Heart right ventricle (tissue), 16 donors: ENCODE measurements around the gene POLD2. TPM values are rescaled to one million over a fixed set of nuclear protein-coding genes. Genes with fewer than 3 reads are reported as not detected.

Experiments
- ATAC-seq, 8 donors: fragments of 200-7000 bp; cut with Tn5 transposase; one replicate each; pipeline ENCODE4 v1.9.1; 2020; ENCODE audit warnings: mild to moderate bottlenecking in 8 of 8, moderate library complexity in 8 of 8, moderate number of reproducible peaks in 1 of 8
- DNase-seq, 2 donors: peaks; one replicate each; pipeline ENCODE4 v3.0.0-alpha.2; 2020
- H3K27ac ChIP-seq, 10 donors: fragments of 200-600 bp; sonication (generic) in 2 of 10; one replicate each; pipeline versions ENCODE4 v1.5.0 to v1.8.0; 2020 to 2022; ENCODE audit warnings: mild to moderate bottlenecking in 3 of 10
- H3K27me3 ChIP-seq, 7 donors: fragments of 200-600 bp; one replicate each; pipeline ENCODE4 v1.8.0; 2021 to 2022; ENCODE audit warnings: mild to moderate bottlenecking in 2 of 7
- H3K36me3 ChIP-seq, 9 donors: fragments of 200-600 bp; sonication (generic) in 1 of 9; one replicate each; pipeline versions ENCODE4 v1.5.0 to v1.8.0; 2020 to 2022; ENCODE audit warnings: mild to moderate bottlenecking in 2 of 9
- H3K4me1 ChIP-seq, 9 donors: fragments of 200-600 bp; sonication (generic) in 1 of 9; one replicate each; pipeline versions ENCODE4 v1.5.0 to v1.8.0; 2020 to 2022; ENCODE audit warnings: mild to moderate bottlenecking in 4 of 9
- H3K4me3 ChIP-seq, 10 donors: fragments of 200-600 bp; sonication (generic) in 2 of 10; one replicate each; pipeline versions ENCODE4 v1.5.0 to v1.8.0; 2020 to 2022; ENCODE audit warnings: mild to moderate bottlenecking in 7 of 10, moderate library complexity in 2 of 10
- H3K9me3 ChIP-seq, 11 donors: fragments of 200-600 bp in 10 of 11; sonication (generic) in 2 of 11; one replicate each; pipeline versions ENCODE4 v1.5.0 to v1.8.0; 2013 to 2022; ENCODE audit warnings: mild to moderate bottlenecking in 2 of 11, control low read depth in 1 of 11, moderate library complexity in 1 of 11
- WGBS, 2 donors: extraction: QIAGEN DNeasy Blood & Tissue Kit; methylation state at CpG; one replicate each; pipeline ENCODE4 v1.1.7; 2013; ENCODE audit warnings: inconsistent platforms in 1 of 2; 5-methylcytosine and 5-hydroxymethylcytosine counted together
- intact Hi-C, 10 donors: fragments of 100-400 bp; cut with DNase I; formaldehyde crosslinking; loops; one replicate each; pipeline versions ENCODE4 v1.11.1 to v1.14.2; 2022
- microRNA-seq, 2 donors: library from miRNA; unstranded; fragments of <30 nt; microRNA quantifications; one replicate each; pipeline ENCODE4 v1.2.0, GENCODE V29; 2021
- polyA plus RNA-seq, 2 donors: library from polyadenylated mRNA; stranded (reverse); fragments of 200-250 nt; gene quantifications; one replicate each; pipeline ENCODE4 v1.2.3, GENCODE V29; 2013
- total RNA-seq, 10 donors: library from RNA; stranded (reverse); fragmentation: NEBNext Ultra II Directional in 3 of 10; extraction: Animal tissue kit (Norgen Biotek cat#: 25700) in 3 of 10; gene quantifications; one replicate each; pipeline versions ENCODE4 v1.2.1 to v1.2.4, GENCODE V29; 2021 to 2023
- TF ChIP-seq, protein P1 (sequence below), 9 donors: fragments of 200-600 bp; sonication (generic) in 2 of 9; IDR thresholded peaks; one replicate each; pipeline versions ENCODE4 v1.5.0 to v1.8.0; 2021 to 2022; ENCODE audit warnings: antibody characterized with exemption in 9 of 9, mild to moderate bottlenecking in 5 of 9, moderate library complexity in 1 of 9
- donor health status: Arrhythmogenic right ventricular cardiomyopathy.
- donor health status: ischemic (EF 13 %, LVEDD 7.1; RV severe dilation, severe dysfunction).
- donor health status: healthy with polysubstance abuse.
- donor health status: DM: no; HTN: yes; CAD: no.
- donor health status: DM: no; HTN: no; CAD: no.
- donor health status: ischemic (EF 25% LVEDD 6.9; RV normal size, moderate dysfunction).
- donor health status: ischemic (EF 25% LVEDD 5.7; RV mildly dilated, moderate dysfunction).
- donor health status: healthy.
- donor health status: DM: yes; HTN: yes; CAD: no.
- donor health status: Ischemic cardiomyopathy.
- donor health status: ischemic (EF 35%, LVEDD 5.7; RV mildly dilated, moderate dysfunction).
- donor health status: nonischemic (EF 11% LVEDD 7.7; RV severe dilation, severe dysfunction).
- donor health status: DM: yes; HTN: yes; CAD: no.
- donor health status: PGD.
- donor health status: ischemic (EF 29% LVEDD 5.4; RV normal size, mild dysfunction).
- donor health status: nonischemic (EF 23%, LVEDD 6.1; RV moderate dilation, normal function).

POLD2 gene
- total and polyA plus RNA-seq, 12 donors: 64.4 to 150 (median 78.8) TPM

DNA sequence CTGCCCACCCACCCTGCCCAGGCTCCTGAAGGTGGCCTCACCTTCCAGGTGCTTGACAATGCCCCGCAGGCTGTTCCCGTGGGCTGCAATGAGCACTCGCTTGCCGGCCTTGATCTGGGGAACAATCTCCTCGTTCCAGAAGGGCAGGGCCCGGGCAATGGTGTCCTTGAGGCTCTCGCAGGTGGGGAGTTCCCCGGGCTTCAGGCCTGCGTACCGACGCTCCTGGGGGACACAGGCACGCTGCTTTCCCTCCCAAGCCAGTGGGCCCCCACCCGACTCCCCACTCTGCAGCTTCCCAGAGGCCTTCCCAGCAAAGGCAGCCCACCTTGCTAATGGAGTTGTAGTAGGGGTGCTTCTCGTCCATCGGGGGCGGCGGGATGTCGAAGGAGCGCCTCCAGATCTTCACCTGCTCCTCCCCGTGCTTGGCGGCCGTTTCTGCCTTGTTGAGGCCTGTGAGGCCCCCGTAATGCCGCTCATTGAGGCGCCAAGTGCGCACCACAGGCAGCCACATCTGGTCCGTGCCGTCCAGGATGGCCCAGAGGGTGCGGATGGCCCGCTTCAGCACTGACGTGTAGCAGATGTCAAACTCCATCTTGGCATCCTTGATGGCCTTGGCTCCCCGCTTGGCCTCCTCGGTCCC is 58.4 kb downstream of the POLD2 start:
- Histone ChIP-seq H3K27ac (peak overlapping the region; percentile 60 to 89 (median 81)), H3K27me3 (no peaks in the 10 kb centered on the region)
- TF ChIP-seq, protein P1, sequence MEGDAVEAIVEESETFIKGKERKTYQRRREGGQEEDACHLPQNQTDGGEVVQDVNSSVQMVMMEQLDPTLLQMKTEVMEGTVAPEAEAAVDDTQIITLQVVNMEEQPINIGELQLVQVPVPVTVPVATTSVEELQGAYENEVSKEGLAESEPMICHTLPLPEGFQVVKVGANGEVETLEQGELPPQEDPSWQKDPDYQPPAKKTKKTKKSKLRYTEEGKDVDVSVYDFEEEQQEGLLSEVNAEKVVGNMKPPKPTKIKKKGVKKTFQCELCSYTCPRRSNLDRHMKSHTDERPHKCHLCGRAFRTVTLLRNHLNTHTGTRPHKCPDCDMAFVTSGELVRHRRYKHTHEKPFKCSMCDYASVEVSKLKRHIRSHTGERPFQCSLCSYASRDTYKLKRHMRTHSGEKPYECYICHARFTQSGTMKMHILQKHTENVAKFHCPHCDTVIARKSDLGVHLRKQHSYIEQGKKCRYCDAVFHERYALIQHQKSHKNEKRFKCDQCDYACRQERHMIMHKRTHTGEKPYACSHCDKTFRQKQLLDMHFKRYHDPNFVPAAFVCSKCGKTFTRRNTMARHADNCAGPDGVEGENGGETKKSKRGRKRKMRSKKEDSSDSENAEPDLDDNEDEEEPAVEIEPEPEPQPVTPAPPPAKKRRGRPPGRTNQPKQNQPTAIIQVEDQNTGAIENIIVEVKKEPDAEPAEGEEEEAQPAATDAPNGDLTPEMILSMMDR (IDR thresholded peaks at IDR 0.05): no peak

More for the DNA sequence above, 58.4 kb downstream of the POLD2 start:
- peak in 1 of 2 donors; percentile 25 for DNase-seq
- peaks cover 0 to 30% (median 15%) of the 10 kb centered on the region in 9 donors for H3K36me3 ChIP-seq
- WGBS, 2 donors: 14 to 25% methylated on average over 33 of the region's 33 CpGs
- H3K9me3 ChIP-seq: no peaks in the 10 kb centered on the region
- peak in 6 of 8 donors; percentile 8 to 28 (median 22) for ATAC-seq
- H3K4me1 ChIP-seq: peaks cover 17 to 75% (median 48%) of the 10 kb centered on the region in 9 donors
- intact Hi-C loops: no loop called here
- H3K4me3 ChIP-seq: peak overlapping the region; percentile 41 to 59 (median 52)

Small RNA genes within 50 kb of the gene (microRNA-seq; reads per million reads assigned to microRNA genes)
- 2.0 to 2.4 reads per million in 2 donors for gene MIR6838

Other genes starting within 250 kb of the POLD2 start
- gene URGCP, start 217.0 kb downstream of the POLD2 start, total RNA-seq: 10 to 100 TPM; 34.6 to 46.3 (median 40.0) TPM
- 10 to 100 TPM; 14.1 to 33.1 TPM for gene URGCP, start 217.0 kb downstream of the POLD2 start, polyA plus RNA-seq
- 10 to 100 TPM; 34.4 to 56.1 (median 44.6) TPM for gene UBE2D4, start 197.1 kb downstream of the POLD2 start, total RNA-seq
- gene UBE2D4, start 197.1 kb downstream of the POLD2 start, polyA plus RNA-seq: 10 to 100 TPM; 26.2 to 35.6 TPM
- under 1 TPM in 1 of 10 donors, not detected in 9; 0.11 TPM for gene SPDYE1, start 125.7 kb downstream of the POLD2 start, total RNA-seq
- gene SPDYE1, start 125.7 kb downstream of the POLD2 start, polyA plus RNA-seq: not detected
- gene DBNL, start 78.8 kb downstream of the POLD2 start, total RNA-seq: 10 to 100 TPM; 26.0 to 59.0 (median 35.4) TPM
- 10 to 100 TPM; 34.8 to 74.3 TPM for gene DBNL, start 78.8 kb downstream of the POLD2 start, polyA plus RNA-seq
- 1,000 to 10,000 TPM in 2 of 10 donors, 100 to 1,000 TPM in 8; 375 to 1,148 (median 557) TPM for gene PGAM2, start 58.0 kb downstream of the POLD2 start, total RNA-seq
- 1,000 to 10,000 TPM in 1 of 2 donors, 100 to 1,000 TPM in 1; 367 to 2,327 TPM for gene PGAM2, start 58.0 kb downstream of the POLD2 start, polyA plus RNA-seq
- gene POLM, start 41.0 kb downstream of the POLD2 start, total RNA-seq: 10 to 100 TPM; 10.9 to 28.4 (median 13.5) TPM
- 10 to 100 TPM in 1 of 2 donors, 1 to 10 TPM in 1; 6.7 to 22.8 TPM for gene POLM, start 41.0 kb downstream of the POLD2 start, polyA plus RNA-seq
- gene AEBP1, start 19.2 kb downstream of the POLD2 start, total RNA-seq: 10 to 100 TPM; 14.1 to 31.3 (median 21.6) TPM
- 10 to 100 TPM; 18.0 to 33.7 TPM for gene AEBP1, start 19.2 kb downstream of the POLD2 start, polyA plus RNA-seq
- gene MYL7, start 17.8 kb upstream of the POLD2 start, total RNA-seq: 1,000 to 10,000 TPM in 7 of 10 donors, 100 to 1,000 TPM in 3; 146 to 6,323 (median 1,764) TPM
- gene MYL7, start 17.8 kb upstream of the POLD2 start, polyA plus RNA-seq: 1,000 to 10,000 TPM; 1,475 to 2,069 TPM
- gene GCK, start 65.9 kb upstream of the POLD2 start, total RNA-seq: 1 to 10 TPM in 6 of 10 donors, under 1 TPM in 4; 0.50 to 3.3 (median 1.2) TPM
- gene GCK, start 65.9 kb upstream of the POLD2 start, polyA plus RNA-seq: 1 to 10 TPM; 4.7 to 6.0 TPM
- 10 to 100 TPM; 42.2 to 58.2 (median 47.7) TPM for gene YKT6, start 77.4 kb upstream of the POLD2 start, total RNA-seq
- gene YKT6, start 77.4 kb upstream of the POLD2 start, polyA plus RNA-seq: 10 to 100 TPM; 27.7 to 79.6 TPM
- gene CAMK2B, start 202.0 kb upstream of the POLD2 start, total RNA-seq: 100 to 1,000 TPM in 6 of 10 donors, 10 to 100 TPM in 4; 70.6 to 152 (median 126) TPM
- gene CAMK2B, start 202.0 kb upstream of the POLD2 start, polyA plus RNA-seq: 100 to 1,000 TPM in 1 of 2 donors, 10 to 100 TPM in 1; 30.8 to 107 TPM